ENCODE data around the gene PCDHGA12.
"Not testable (repeated sequence)": the region's sequence is repeated elsewhere in the genome, so short reads cannot be mapped to it uniquely, and the experiment has no call there.

PCDHGA12 gene

GRCh38 chr5:141430332-141431113, at the start of gene PCDHGA12:
Gene PCDHGA12, plus strand, starts transcription at chr5:141430507. Its CDS starts 253 bp downstream, at chr5:141430760.
- no peak for DNase-seq

GRCh38 chr5:141382469-141383294, 47.6 kb upstream of the PCDHGA12 start, which contains the start of gene PCDHGA7:
Gene PCDHGA7, plus strand, starts transcription at chr5:141382742. Its CDS starts 158 bp downstream, at chr5:141382900.
- no peak for DNase-seq

GRCh38 chr5:141383345-141383744, 47.0 kb upstream of the PCDHGA12 start:
- no peak for DNase-seq

- DNase-seq: no peak
Observed at GRCh38 chr5:141384471-141385267, 45.6 kb upstream of the PCDHGA12 start.

- not testable (repeated sequence) for DNase-seq
Observed at GRCh38 chr5:141387557-141388311, 42.6 kb upstream of the PCDHGA12 start, which contains the start of gene PCDHGB4. Gene PCDHGB4, plus strand, starts transcription at chr5:141387698. Its CDS starts 187 bp downstream, at chr5:141387885.

- DNase-seq: no peak
Observed at GRCh38 chr5:141388661-141389060, 41.6 kb upstream of the PCDHGA12 start.

- no peak for DNase-seq
Observed at GRCh38 chr5:141389153-141390042, 40.9 kb upstream of the PCDHGA12 start.

- DNase-seq: no peak
Observed at GRCh38 chr5:141392429-141393198, 37.7 kb upstream of the PCDHGA12 start, which contains the start of gene PCDHGA8. Gene PCDHGA8, plus strand, starts transcription at chr5:141392633. Its CDS starts 181 bp downstream, at chr5:141392814.

GRCh38 chr5:141393267-141393666, 37.0 kb upstream of the PCDHGA12 start:
- no peak for DNase-seq

GRCh38 chr5:141394401-141395187, 35.7 kb upstream of the PCDHGA12 start:
- DNase-seq: not testable (repeated sequence)

- DNase-seq: not testable (repeated sequence)
Observed at GRCh38 chr5:141397756-141398551, 32.4 kb upstream of the PCDHGA12 start, which contains the start of gene PCDHGB5. Gene PCDHGB5, plus strand, starts transcription at chr5:141397947. Its CDS starts 181 bp downstream, at chr5:141398128.

GRCh38 chr5:141398608-141399007, 31.7 kb upstream of the PCDHGA12 start:
- DNase-seq: no peak

- no peak for DNase-seq
Observed at GRCh38 chr5:141399555-141400258, 30.6 kb upstream of the PCDHGA12 start.

- no peak for DNase-seq
Observed at GRCh38 chr5:141402553-141403243, 27.6 kb upstream of the PCDHGA12 start, which contains the start of gene PCDHGA9. Gene PCDHGA9, plus strand, starts transcription at chr5:141402778. Its CDS starts 175 bp downstream, at chr5:141402953.

GRCh38 chr5:141403387-141403786, 26.9 kb upstream of the PCDHGA12 start:
- no peak for DNase-seq

- DNase-seq: not testable (repeated sequence)
Observed at GRCh38 chr5:141407790-141408505, 22.4 kb upstream of the PCDHGA12 start, which contains the start of gene PCDHGB6. Gene PCDHGB6, plus strand, starts transcription at chr5:141408021. Its CDS starts 182 bp downstream, at chr5:141408203.

Measured in NCI-H1930 (cell line).